ENCODE measurements around the gene CDC42BPB. TPM values are rescaled to one million over a fixed set of nuclear protein-coding genes. Genes with fewer than 3 reads are reported as not detected.

CDC42BPB gene
- total and polyA plus RNA-seq, 2 of the 13 experiments (the other 11 are each of a cell fraction or from before 2014, with no cell fraction given) = 19.7 to 32.3 TPM

GRCh38 chr14:102955636-102956408 is 101.5 kb downstream of the CDC42BPB start:
- Histone ChIP-seq H4K20me1 (ENCODE audit: insufficient read depth, low read length) (no peaks in the 10 kb centered on the region), H3K36me3 (replicated peaks in 1 of 2; ENCODE audit: control insufficient read depth in 1 of 2, insufficient read depth in 2 of 2, low read length in 2 of 2) (peaks cover 24 to 37% of the 10 kb centered on the region in 2 experiments), H3K79me2 (ENCODE audit: insufficient read depth, low read length) (no peaks in the 10 kb centered on the region), H3K4me1 (ENCODE audit: insufficient read depth, low read length) (no peaks in the 10 kb centered on the region), H3K9me3 (ENCODE audit: low read length) (no peaks in the 10 kb centered on the region), H3K4me3 (replicated peaks in 1 of 3; ENCODE audit: insufficient read depth in 1 of 3, low read depth in 2 of 3, low read length in 3 of 3) (no peak overlapping the region), H3K4me2 (ENCODE audit: low read depth, low read length) (no peak overlapping the region), H2AFZ (ENCODE audit: low read length) (no peak overlapping the region), H3K27me3 (ENCODE audit: control insufficient read depth in 1 of 2, insufficient read depth in 2 of 2, low read length in 2 of 2) (no peaks in the 10 kb centered on the region), H3K27ac (ENCODE audit: extremely low read length, insufficient read depth, low read length) (no peak overlapping the region), H3K9ac (ENCODE audit: insufficient read depth, low read depth, low read length) (no peak overlapping the region)
- 95% methylated on average over 8 of the region's 8 CpGs for WGBS (ENCODE audit: low lambda C conversion rate)
- in situ Hi-C loops (cut with HindIII; ENCODE audit: extremely low pct_ligation_motif_present, low pct_unique_long_range_greater_than_20kb) (no loop called here), intact Hi-C loops (cut with micrococcal nuclease; ENCODE audit: unreplicated experiment) (no loop called here)
- ChIA-PET CTCF (ENCODE audit: low intra/inter-chr PET ratio, low total read pairs) (no interaction called here), POLR2A (no interaction called here)
- DNase-seq (ENCODE audit: low spot score) (no peak), ATAC-seq (no peak), FAIRE-seq (no peak)
- no TSS peak for BruUV-seq (replicated peaks)
- TF ChIP-seq ZBTB26 (CRISPR knock-in tag; IDR thresholded peaks at IDR 0.05; ENCODE audit: borderline replicate concordance) = no peak
- TF ChIP-seq REPIN1 (CRISPR knock-in tag; IDR thresholded peaks at IDR 0.05; ENCODE audit: borderline replicate concordance, low read depth) = no peak
- TF ChIP-seq ZBTB14 (CRISPR knock-in tag; IDR thresholded peaks at IDR 0.05) = no peak
